C4-2B (cell line): ENCODE measurements around the gene EFEMP2.
"Not testable (repeated sequence)": the region's sequence is repeated elsewhere in the genome, so short reads cannot be mapped to it uniquely, and the experiment has no call there.

Experiments used
- H3K27ac ChIP-seq: fragments of 450-650 bp; 2 replicates; pipeline ENCODE4 v1.5.1; 2017
- CTCF ChIP-seq: fragments of 450-650 bp; conservative IDR thresholded peaks from 2 replicates; pipeline ENCODE4 v1.5.1; 2017; ENCODE audit warnings: mild to moderate bottlenecking
- ZFX ChIP-seq: fragments of 450-650 bp; IDR thresholded peaks from 2 replicates; pipeline ENCODE4 v1.6.1; 2017

EFEMP2 gene

GRCh38 chr11:65894034-65894591, 21.5 kb upstream of the EFEMP2 start:
- no peak overlapping the region for H3K27ac ChIP-seq
- no peak for TF ChIP-seq ZFX

- TF ChIP-seq ZFX = no peak
- TF ChIP-seq CTCF = no peak
- no peak overlapping the region for H3K27ac ChIP-seq
Measured at GRCh38 chr11:65892661-65893317, 20.2 kb upstream of the EFEMP2 start.

- not testable (repeated sequence) for H3K27ac ChIP-seq
Measured at GRCh38 chr11:65892137-65892540, 19.5 kb upstream of the EFEMP2 start.

- TF ChIP-seq ZFX = no peak
- no peak for TF ChIP-seq CTCF
- peak overlapping the region; percentile 88 for H3K27ac ChIP-seq
Measured at GRCh38 chr11:65891219-65892136, 18.9 kb upstream of the EFEMP2 start.

GRCh38 chr11:65890324-65891218, 18.0 kb upstream of the EFEMP2 start, which contains the start of gene CCDC85B:
CCDC85B (plus strand) TSS chr11:65890673; CDS start chr11:65890784, 111 bp downstream.
- TF ChIP-seq CTCF (no peak; the same call in 1 of the 2 replicates), ZFX (peak; percentile 90; the same call in 1 of the 2 replicates)
- H3K27ac ChIP-seq = peak within 1 kb of the TSS; percentile 88

- TF ChIP-seq ZFX = no peak
- TF ChIP-seq CTCF = peak; percentile 99
- H3K27ac ChIP-seq = peak within 1 kb of the TSS; percentile 68
Measured at GRCh38 chr11:65888163-65888814, 15.7 kb upstream of the EFEMP2 start, which contains the start of gene FIBP. FIBP (minus strand) TSS chr11:65888471; CDS start chr11:65888418, 53 bp downstream.

GRCh38 chr11:65887723-65888162, 15.1 kb upstream of the EFEMP2 start:
- TF ChIP-seq CTCF (no peak), ZFX (no peak)
- H3K27ac ChIP-seq = peak overlapping the region; percentile 68
